Measurements from ENCODE around the gene ANO6.

The ANO6 gene

DNA sequence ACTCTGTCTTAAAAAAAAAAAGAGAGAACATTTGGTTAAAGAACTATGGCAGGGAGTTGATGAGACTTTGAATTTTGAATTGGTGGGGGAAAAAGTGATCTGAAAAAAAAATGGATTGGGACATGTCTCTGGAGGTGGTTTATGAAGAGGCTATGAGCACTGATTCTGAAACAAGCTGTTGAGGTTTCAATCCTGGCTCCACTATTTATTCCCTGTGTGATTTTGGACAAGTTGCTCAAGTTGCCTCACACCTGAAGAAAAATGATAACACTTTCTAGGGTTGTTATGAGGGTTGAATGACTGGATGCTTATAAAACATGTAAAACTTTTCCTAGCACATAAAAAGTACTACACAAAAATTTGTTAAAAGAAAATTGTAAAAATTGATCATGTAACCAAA is 1.8 kb upstream of the ANO6 start:
- no peak for DNase-seq (ENCODE audit: low read depth)
- peak overlapping the region; percentile 76 for H3K4me3 ChIP-seq (ENCODE audit: low read depth, low read length)
- TF ChIP-seq, protein P1, sequence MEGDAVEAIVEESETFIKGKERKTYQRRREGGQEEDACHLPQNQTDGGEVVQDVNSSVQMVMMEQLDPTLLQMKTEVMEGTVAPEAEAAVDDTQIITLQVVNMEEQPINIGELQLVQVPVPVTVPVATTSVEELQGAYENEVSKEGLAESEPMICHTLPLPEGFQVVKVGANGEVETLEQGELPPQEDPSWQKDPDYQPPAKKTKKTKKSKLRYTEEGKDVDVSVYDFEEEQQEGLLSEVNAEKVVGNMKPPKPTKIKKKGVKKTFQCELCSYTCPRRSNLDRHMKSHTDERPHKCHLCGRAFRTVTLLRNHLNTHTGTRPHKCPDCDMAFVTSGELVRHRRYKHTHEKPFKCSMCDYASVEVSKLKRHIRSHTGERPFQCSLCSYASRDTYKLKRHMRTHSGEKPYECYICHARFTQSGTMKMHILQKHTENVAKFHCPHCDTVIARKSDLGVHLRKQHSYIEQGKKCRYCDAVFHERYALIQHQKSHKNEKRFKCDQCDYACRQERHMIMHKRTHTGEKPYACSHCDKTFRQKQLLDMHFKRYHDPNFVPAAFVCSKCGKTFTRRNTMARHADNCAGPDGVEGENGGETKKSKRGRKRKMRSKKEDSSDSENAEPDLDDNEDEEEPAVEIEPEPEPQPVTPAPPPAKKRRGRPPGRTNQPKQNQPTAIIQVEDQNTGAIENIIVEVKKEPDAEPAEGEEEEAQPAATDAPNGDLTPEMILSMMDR (IDR thresholded peaks at IDR 0.05; ENCODE audit: low read depth, low read length) = no peak
- no peak for TF ChIP-seq MYC (IDR thresholded peaks at IDR 0.05; ENCODE audit: low read depth, low read length)
- TF ChIP-seq, protein P2, sequence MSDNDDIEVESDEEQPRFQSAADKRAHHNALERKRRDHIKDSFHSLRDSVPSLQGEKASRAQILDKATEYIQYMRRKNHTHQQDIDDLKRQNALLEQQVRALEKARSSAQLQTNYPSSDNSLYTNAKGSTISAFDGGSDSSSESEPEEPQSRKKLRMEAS (IDR thresholded peaks at IDR 0.05; ENCODE audit: low read depth, low read length) = no peak
- no peak for TF ChIP-seq POLR2A (IDR thresholded peaks at IDR 0.05; ENCODE audit: extremely low read depth, insufficient read length)

DNA sequence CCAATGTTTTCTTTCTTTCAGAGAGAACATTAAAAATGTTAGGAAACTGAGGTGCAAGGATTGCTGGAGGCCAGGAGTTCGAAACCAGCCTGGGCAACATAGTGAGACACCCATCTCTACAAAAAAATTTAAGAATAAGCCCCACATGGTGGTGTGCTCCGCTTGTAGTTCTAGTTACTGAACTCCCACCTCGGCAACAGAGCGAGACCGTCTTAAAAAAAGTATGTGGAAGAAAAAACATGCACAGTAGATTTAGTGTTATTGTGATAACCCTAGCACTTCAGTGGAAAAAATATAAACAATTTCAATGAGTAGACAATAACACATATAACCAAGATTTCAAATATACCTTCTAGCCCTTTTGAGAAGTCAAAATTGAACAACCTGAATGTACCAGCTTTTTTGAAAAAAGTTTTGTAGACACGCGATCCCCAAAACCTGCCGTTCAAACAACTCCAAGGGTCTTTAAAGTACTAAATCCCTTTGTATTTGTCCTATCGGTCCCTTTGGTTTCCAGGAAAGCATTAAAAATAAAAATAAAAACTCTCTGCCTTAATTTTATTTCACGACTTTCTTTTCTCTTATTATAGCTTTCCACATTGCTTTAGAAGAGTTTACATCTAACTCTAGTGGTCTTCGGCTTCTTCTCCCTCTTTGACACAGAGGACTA is 1.0 kb upstream of the ANO6 start:
- TF ChIP-seq POLR2A (IDR thresholded peaks at IDR 0.05; ENCODE audit: extremely low read depth, insufficient read length) (no peak), MYC (IDR thresholded peaks at IDR 0.05; ENCODE audit: low read depth, low read length) (no peak)
- TF ChIP-seq, protein P2 (IDR thresholded peaks at IDR 0.05; ENCODE audit: low read depth, low read length) = no peak
- TF ChIP-seq, protein P1 (IDR thresholded peaks at IDR 0.05; ENCODE audit: low read depth, low read length) = no peak
- no peak for DNase-seq (ENCODE audit: low read depth)
- peak overlapping the region; percentile 76 for H3K4me3 ChIP-seq (ENCODE audit: low read depth, low read length)

GRCh38 chr12:45216230-45216982 is 511 bp downstream of the ANO6 start:
- peak overlapping the region; percentile 76 for H3K4me3 ChIP-seq (ENCODE audit: low read depth, low read length)
- TF ChIP-seq, protein P1 (IDR thresholded peaks at IDR 0.05; ENCODE audit: low read depth, low read length) = peak; percentile 18
- no peak for TF ChIP-seq POLR2A (IDR thresholded peaks at IDR 0.05; ENCODE audit: extremely low read depth, insufficient read length)
- no peak; the same call in 1 of the 2 replicates for TF ChIP-seq MYC (IDR thresholded peaks at IDR 0.05; ENCODE audit: low read depth, low read length)
- TF ChIP-seq, protein P2 (IDR thresholded peaks at IDR 0.05; ENCODE audit: low read depth, low read length) = 0 out of 2 replicates have a peak, but pooled peaks have one; percentile 28
- peak; percentile 75 for DNase-seq (ENCODE audit: low read depth)

GRCh38 chr12:45216983-45217485 is 1.1 kb downstream of the ANO6 start:
- peak overlapping the region; percentile 76 for H3K4me3 ChIP-seq (ENCODE audit: low read depth, low read length)
- TF ChIP-seq, protein P1 (IDR thresholded peaks at IDR 0.05; ENCODE audit: low read depth, low read length) = no peak
- TF ChIP-seq, protein P2 (IDR thresholded peaks at IDR 0.05; ENCODE audit: low read depth, low read length) = no peak
- no peak for TF ChIP-seq POLR2A (IDR thresholded peaks at IDR 0.05; ENCODE audit: extremely low read depth, insufficient read length)
- peak; percentile 27 for DNase-seq (ENCODE audit: low read depth)

GRCh38 chr12:45217846-45218245 is 2.0 kb downstream of the ANO6 start:
- TF ChIP-seq, protein P2 (IDR thresholded peaks at IDR 0.05; ENCODE audit: low read depth, low read length) = no peak
- TF ChIP-seq, protein P1 (IDR thresholded peaks at IDR 0.05; ENCODE audit: low read depth, low read length) = no peak
- TF ChIP-seq POLR2A (IDR thresholded peaks at IDR 0.05; ENCODE audit: extremely low read depth, insufficient read length) = no peak
- H3K4me3 ChIP-seq (ENCODE audit: low read depth, low read length) = peak overlapping the region; percentile 76
- DNase-seq (ENCODE audit: low read depth) = no peak

Measured in NB4 (cell line).